ENCODE measurements around the gene DTNBP1.

DTNBP1 gene

DNA sequence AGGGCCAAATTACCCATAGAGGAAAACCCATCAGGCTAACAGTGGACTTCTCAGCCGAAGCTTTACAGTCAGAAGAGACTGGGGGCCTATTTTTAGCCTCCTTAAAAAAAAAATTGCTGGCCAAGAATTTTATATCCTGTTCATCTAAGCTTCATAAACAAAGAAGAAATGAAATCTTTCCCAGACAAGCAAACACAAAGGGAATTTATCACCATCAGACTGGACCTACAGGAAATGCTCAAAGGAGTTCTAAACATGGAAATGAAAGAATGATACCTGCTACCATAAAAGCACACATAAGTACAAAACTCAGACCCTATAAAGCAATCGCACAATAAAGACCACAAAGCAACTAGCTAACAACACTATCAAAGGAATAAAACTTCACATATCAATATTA, 19.3 kb downstream of the DTNBP1 start:
- in situ Hi-C loops (cut with MboI; ENCODE audit: low pct_unique_long_range_greater_than_20kb, low sequenced_read_pairs, unreplicated experiment): no loop called here
- no peak for DNase-seq (ENCODE audit: low spot score)
- TF ChIP-seq, protein P1, sequence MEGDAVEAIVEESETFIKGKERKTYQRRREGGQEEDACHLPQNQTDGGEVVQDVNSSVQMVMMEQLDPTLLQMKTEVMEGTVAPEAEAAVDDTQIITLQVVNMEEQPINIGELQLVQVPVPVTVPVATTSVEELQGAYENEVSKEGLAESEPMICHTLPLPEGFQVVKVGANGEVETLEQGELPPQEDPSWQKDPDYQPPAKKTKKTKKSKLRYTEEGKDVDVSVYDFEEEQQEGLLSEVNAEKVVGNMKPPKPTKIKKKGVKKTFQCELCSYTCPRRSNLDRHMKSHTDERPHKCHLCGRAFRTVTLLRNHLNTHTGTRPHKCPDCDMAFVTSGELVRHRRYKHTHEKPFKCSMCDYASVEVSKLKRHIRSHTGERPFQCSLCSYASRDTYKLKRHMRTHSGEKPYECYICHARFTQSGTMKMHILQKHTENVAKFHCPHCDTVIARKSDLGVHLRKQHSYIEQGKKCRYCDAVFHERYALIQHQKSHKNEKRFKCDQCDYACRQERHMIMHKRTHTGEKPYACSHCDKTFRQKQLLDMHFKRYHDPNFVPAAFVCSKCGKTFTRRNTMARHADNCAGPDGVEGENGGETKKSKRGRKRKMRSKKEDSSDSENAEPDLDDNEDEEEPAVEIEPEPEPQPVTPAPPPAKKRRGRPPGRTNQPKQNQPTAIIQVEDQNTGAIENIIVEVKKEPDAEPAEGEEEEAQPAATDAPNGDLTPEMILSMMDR (IDR thresholded peaks at IDR 0.05; ENCODE audit: extremely low read depth, insufficient read depth, missing control alignments): no peak

DNA sequence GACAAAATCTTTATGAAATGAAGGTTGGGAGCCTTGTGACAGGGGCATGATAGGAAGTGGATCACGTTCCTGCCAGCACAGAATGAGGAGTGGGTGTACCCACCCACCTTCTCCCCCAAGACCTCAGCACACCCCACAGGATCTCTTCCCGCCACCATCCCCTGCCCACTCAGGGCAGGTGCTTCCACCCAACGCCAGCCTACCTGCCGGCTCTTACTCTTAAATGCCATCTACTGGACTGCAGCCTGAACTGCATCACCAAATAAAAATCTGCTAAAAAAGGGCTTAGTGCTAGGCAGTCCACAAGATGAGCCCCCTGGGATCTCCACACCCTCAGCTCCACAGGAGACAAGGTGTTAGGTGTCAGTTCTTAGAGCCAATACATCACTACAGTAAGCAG, 20.6 kb downstream of the DTNBP1 start:
- in situ Hi-C loops (cut with MboI; ENCODE audit: low pct_unique_long_range_greater_than_20kb, low sequenced_read_pairs, unreplicated experiment): no loop called here
- no peak for DNase-seq (ENCODE audit: low spot score)
- TF ChIP-seq, protein P1 (IDR thresholded peaks at IDR 0.05; ENCODE audit: extremely low read depth, insufficient read depth, missing control alignments): peak; percentile 44

DNA sequence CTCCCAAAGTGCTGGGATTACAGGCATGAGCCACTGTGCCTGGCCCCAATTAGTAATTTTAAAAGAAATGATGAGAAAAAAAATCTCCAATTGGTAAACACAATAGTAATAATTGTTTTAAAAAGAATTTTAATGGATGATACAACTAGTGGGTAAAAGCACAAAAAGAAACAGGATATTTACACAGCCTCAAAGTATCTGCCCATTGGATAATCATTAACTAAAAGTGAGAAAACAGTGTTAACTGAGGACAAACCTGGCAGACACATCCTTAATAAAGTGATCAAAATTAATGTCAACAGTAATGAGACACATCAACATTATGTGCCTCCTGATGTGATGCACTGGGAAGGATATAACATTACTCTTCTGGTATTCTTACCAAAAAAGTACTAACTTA, 24.5 kb downstream of the DTNBP1 start:
- TF ChIP-seq, protein P1 (IDR thresholded peaks at IDR 0.05; ENCODE audit: extremely low read depth, insufficient read depth, missing control alignments): no peak
- DNase-seq (ENCODE audit: low spot score): no peak
- in situ Hi-C loops (cut with MboI; ENCODE audit: low pct_unique_long_range_greater_than_20kb, low sequenced_read_pairs, unreplicated experiment): no loop called here

DNA sequence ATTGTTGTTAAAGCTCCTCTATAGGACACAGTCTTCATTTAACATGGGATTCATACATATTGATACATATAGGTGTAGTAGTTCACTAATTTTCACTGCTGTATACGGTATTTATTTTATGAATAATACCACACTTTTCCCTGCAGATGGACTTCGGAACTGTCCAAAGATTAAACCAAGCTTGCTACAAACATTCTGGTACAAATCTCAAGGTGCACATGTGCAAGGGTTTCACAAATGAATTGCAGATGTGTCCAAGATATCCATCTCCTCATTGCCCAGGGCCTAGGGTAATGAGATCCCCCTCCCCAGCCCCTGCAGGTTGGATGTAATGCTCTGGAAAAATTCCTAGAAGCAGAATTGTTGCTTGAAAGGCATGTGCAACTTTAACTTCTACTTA, 31.4 kb downstream of the DTNBP1 start:
- in situ Hi-C loops (cut with MboI; ENCODE audit: low pct_unique_long_range_greater_than_20kb, low sequenced_read_pairs, unreplicated experiment): no loop called here
- TF ChIP-seq, protein P1 (IDR thresholded peaks at IDR 0.05; ENCODE audit: extremely low read depth, insufficient read depth, missing control alignments): no peak
- no peak for DNase-seq (ENCODE audit: low spot score)

DNA sequence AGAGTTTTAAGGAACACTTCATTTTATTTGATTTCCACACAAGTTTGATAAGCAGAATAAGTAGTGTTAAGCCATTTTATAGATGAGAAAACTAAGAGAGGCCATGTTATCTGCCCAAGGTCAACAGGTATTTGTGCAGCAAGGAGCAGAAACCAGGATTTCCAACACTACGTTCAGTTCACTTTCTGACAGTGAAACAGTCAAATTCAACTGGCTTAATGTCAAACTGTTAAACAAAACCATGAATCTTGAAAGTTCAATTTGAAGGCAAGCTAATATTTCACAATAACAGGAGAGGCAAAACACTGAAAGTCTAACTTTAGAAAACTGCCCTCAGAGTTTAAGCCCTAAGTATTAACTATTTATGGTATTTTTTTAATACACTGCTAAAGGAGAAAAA, 32.6 kb downstream of the DTNBP1 start:
- TF ChIP-seq, protein P1 (IDR thresholded peaks at IDR 0.05; ENCODE audit: extremely low read depth, insufficient read depth, missing control alignments): no peak
- in situ Hi-C loops (cut with MboI; ENCODE audit: low pct_unique_long_range_greater_than_20kb, low sequenced_read_pairs, unreplicated experiment): no loop called here
- DNase-seq (ENCODE audit: low spot score): no peak

DNA sequence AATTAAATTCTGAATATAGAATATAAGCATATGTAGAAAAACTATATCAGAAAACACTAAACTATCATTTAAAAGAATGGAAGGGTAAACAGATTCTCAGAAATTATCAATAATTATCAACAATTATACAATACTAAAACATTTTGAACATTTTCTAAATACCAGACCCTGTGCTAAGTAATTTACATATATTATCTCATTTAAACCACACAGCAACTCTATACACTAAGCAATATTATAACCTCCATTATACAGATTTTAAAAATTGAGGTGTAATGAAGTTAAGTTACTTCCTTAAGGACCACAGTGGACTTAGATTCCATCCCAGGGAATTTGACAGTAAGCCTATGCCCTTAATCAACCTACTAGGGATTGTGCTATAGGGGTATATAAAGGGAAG, 33.3 kb downstream of the DTNBP1 start:
- TF ChIP-seq, protein P1 (IDR thresholded peaks at IDR 0.05; ENCODE audit: extremely low read depth, insufficient read depth, missing control alignments): no peak
- in situ Hi-C loops (cut with MboI; ENCODE audit: low pct_unique_long_range_greater_than_20kb, low sequenced_read_pairs, unreplicated experiment): no loop called here
- DNase-seq (ENCODE audit: low spot score): no peak

Data from GM13977 (cell line).